Stimulated activated CD4-positive, alpha-beta T cell treated with anti-CD3 and anti-CD28 coated beads, Interleukin-15, amount 100 ng/mL, for 48 hours (primary cell): ENCODE measurements around the gene WNT2.
"Not testable (repeated sequence)": the region's sequence is repeated elsewhere in the genome, so short reads cannot be mapped to it uniquely, and the experiment has no call there.

Experiments
- DNase-seq, 2 donors: peaks; one replicate each; pipeline ENCODE4 v3.0.0-alpha.2; 2020; ENCODE audit warnings: low read depth in 2 of 2

Gene WNT2

GRCh38 chr7:117264716-117265115 lies 58.1 kb downstream of the WNT2 start:
- no peak for DNase-seq

- no peak for DNase-seq
Observed at GRCh38 chr7:117262546-117262945, 60.3 kb downstream of the WNT2 start.

GRCh38 chr7:117259615-117260014 lies 63.2 kb downstream of the WNT2 start:
- no peak for DNase-seq

- DNase-seq: no peak
Observed at GRCh38 chr7:117251687-117252086, 71.2 kb downstream of the WNT2 start.

- no peak for DNase-seq
Observed at GRCh38 chr7:117250801-117251200, 72.1 kb downstream of the WNT2 start.

- no peak for DNase-seq
Observed at GRCh38 chr7:117250245-117250644, 72.6 kb downstream of the WNT2 start.

- no peak for DNase-seq
Observed at GRCh38 chr7:117249696-117250095, 73.2 kb downstream of the WNT2 start.

- no peak for DNase-seq
Observed at GRCh38 chr7:117248829-117249228, 74.0 kb downstream of the WNT2 start.

- DNase-seq: no peak
Observed at GRCh38 chr7:117247809-117248208, 75.0 kb downstream of the WNT2 start.

GRCh38 chr7:117245703-117246102 lies 77.2 kb downstream of the WNT2 start:
- not testable (repeated sequence) for DNase-seq

GRCh38 chr7:117243390-117243789 lies 79.5 kb downstream of the WNT2 start:
- no peak for DNase-seq

- no peak for DNase-seq
Observed at GRCh38 chr7:117241088-117241487, 81.8 kb downstream of the WNT2 start.

- DNase-seq: no peak
Observed at GRCh38 chr7:117238937-117239336, 83.9 kb downstream of the WNT2 start.

GRCh38 chr7:117238472-117238871 lies 84.4 kb downstream of the WNT2 start:
- no peak for DNase-seq

GRCh38 chr7:117237646-117238045 lies 85.2 kb downstream of the WNT2 start:
- no peak for DNase-seq

- DNase-seq: no peak
Observed at GRCh38 chr7:117231047-117231359, 91.9 kb downstream of the WNT2 start.

- DNase-seq: no peak
Observed at GRCh38 chr7:117230276-117231046, 92.4 kb downstream of the WNT2 start.

GRCh38 chr7:117229350-117229749 lies 93.5 kb downstream of the WNT2 start:
- DNase-seq: no peak

GRCh38 chr7:117227091-117227490 lies 95.8 kb downstream of the WNT2 start:
- DNase-seq: no peak

GRCh38 chr7:117225536-117225935 lies 97.3 kb downstream of the WNT2 start:
- DNase-seq: no peak
